Keratinocyte (primary cell): ENCODE results near the gene GPX1. TPM values are rescaled to one million over a fixed set of nuclear protein-coding genes. Genes with fewer than 3 reads are reported as not detected.

Experiments used
- DNase-seq: peaks from one replicate; pipeline ENCODE4 v3.0.0-alpha.2; 2011; ENCODE audit warnings: low read depth, missing footprints, low spot score
- FAIRE-seq: peaks from 2 replicates; lab custom pipeline; 2011; peaks lifted over from hg19 to GRCh38; lab: Jason Lieb, UNC
- H2AFZ ChIP-seq: 2 replicates; pipeline ENCODE4 v1.6.0; 2012; ENCODE audit warnings: low read length, control low read depth, inconsistent platforms; ENCODE audit not compliant: control insufficient read depth
- H3K27ac ChIP-seq: 2 replicates; pipeline ENCODE4 v1.5.1; 2011; ENCODE audit warnings: low read length; ENCODE audit not compliant: control insufficient read depth, insufficient read depth
- H3K27me3 ChIP-seq: 3 replicates; pipeline ENCODE4 v1.6.0; 2011; ENCODE audit warnings: low read length; ENCODE audit not compliant: control insufficient read depth, insufficient read depth; ENCODE audit errors: extremely low read depth
- H3K36me3 ChIP-seq, 2 experiments: 2 replicates in 1 of 2; 3 replicates in 1 of 2; pipeline ENCODE4 v1.5.1; 2011; ENCODE audit warnings: low read length in 2 of 2, mild to moderate bottlenecking in 1 of 2; ENCODE audit not compliant: control insufficient read depth in 2 of 2, insufficient read depth in 2 of 2; ENCODE audit errors: extremely low read depth in 1 of 2
- H3K4me1 ChIP-seq: 3 replicates; pipeline ENCODE4 v1.5.1; 2011; ENCODE audit warnings: low read length; ENCODE audit not compliant: control insufficient read depth, insufficient read depth; ENCODE audit errors: extremely low read depth
- H3K4me2 ChIP-seq: 3 replicates; pipeline ENCODE4 v1.6.0; 2011; ENCODE audit warnings: low read depth, low read length; ENCODE audit not compliant: control insufficient read depth, insufficient read depth; ENCODE audit errors: extremely low read depth
- H3K4me3 ChIP-seq, 3 experiments: fragments of 200-600 bp in 1 of 3; sonication (generic) in 1 of 3; 2 replicates in 2 of 3; 3 replicates in 1 of 3; pipeline ENCODE4 v1.5.1; 2011 to 2016; ENCODE audit warnings: low read length in 3 of 3, mild to moderate bottlenecking in 3 of 3, control low read depth in 2 of 3, inconsistent platforms in 1 of 3, low read depth in 1 of 3, mixed read lengths in 1 of 3, mixed run types in 1 of 3, moderate library complexity in 1 of 3; ENCODE audit not compliant: control insufficient read depth in 2 of 3, insufficient read depth in 2 of 3; ENCODE audit errors: extremely low read depth in 1 of 3
- H3K79me2 ChIP-seq: 2 replicates; pipeline ENCODE4 v1.6.0; 2012; ENCODE audit warnings: low read length; ENCODE audit not compliant: control insufficient read depth, insufficient read depth
- H3K9ac ChIP-seq: 3 replicates; pipeline ENCODE4 v1.6.0; 2011; ENCODE audit warnings: low read length; ENCODE audit not compliant: control insufficient read depth, insufficient read depth; ENCODE audit errors: extremely low read depth
- H3K9me1 ChIP-seq: 3 replicates; pipeline ENCODE4 v1.6.0; 2011; ENCODE audit warnings: low read length; ENCODE audit not compliant: control insufficient read depth, insufficient read depth; ENCODE audit errors: extremely low read depth
- H3K9me3 ChIP-seq: 2 replicates; pipeline ENCODE4 v1.5.1; 2012; ENCODE audit warnings: low read depth, low read length; ENCODE audit not compliant: control insufficient read depth
- H4K20me1 ChIP-seq: 3 replicates; pipeline ENCODE4 v1.6.0; 2011; ENCODE audit warnings: low read length; ENCODE audit not compliant: control insufficient read depth, insufficient read depth; ENCODE audit errors: extremely low read depth
- EZH2 ChIP-seq: IDR thresholded peaks from one replicate; pipeline ENCODE4 v1.6.1; 2012; ENCODE audit warnings: inconsistent platforms, mild to moderate bottlenecking, low read length, moderate library complexity
- dilution Hi-C: fragments of 300-500 bp; cut with MboI; formaldehyde crosslinking; loops from one replicate; pipeline ENCODE4 v1.7.0; 2020; ENCODE audit warnings: low sequenced_read_pairs; ENCODE audit not compliant: extremely low pct_ligation_motif_present
- polyA plus RNA-seq, 5 experiments: library from polyadenylated mRNA; depleted of rRNA in 3 of 5; stranded (reverse) in 3 of 5; stranded (forward) in 1 of 5; unstranded in 1 of 5; fragments of >200 nt; gene quantifications; 1 replicate in 1 of 5; 2 replicates in 3 of 5; 3 replicates in 1 of 5; pipeline versions ENCODE4 v1.2.1 to v1.2.3, GENCODE V29; 2011 to 2012; ENCODE audit warnings: missing spikeins in 2 of 5, low read depth in 1 of 5, low replicate concordance in 1 of 5
- TF ChIP-seq, protein P1 (sequence below), 3 experiments: IDR thresholded peaks in 1 of 3; conservative IDR thresholded peaks in 1 of 3; optimal IDR thresholded peaks in 1 of 3; 2 replicates in 2 of 3; 3 replicates in 1 of 3; pipeline versions ENCODE3 to v1.5.1; 2011; ENCODE audit warnings: low read length in 3 of 3, mild to moderate bottlenecking in 3 of 3, moderate library complexity in 2 of 3, control low read depth in 1 of 3, inconsistent platforms in 1 of 3; ENCODE audit not compliant: insufficient read depth in 2 of 3; ENCODE audit errors: extremely low read depth in 1 of 3

GPX1 gene
- polyA plus RNA-seq, 1 donor (not counting 4 experiments of a cell fraction or from before 2014, with no cell fraction given) = 427 TPM

DNA sequence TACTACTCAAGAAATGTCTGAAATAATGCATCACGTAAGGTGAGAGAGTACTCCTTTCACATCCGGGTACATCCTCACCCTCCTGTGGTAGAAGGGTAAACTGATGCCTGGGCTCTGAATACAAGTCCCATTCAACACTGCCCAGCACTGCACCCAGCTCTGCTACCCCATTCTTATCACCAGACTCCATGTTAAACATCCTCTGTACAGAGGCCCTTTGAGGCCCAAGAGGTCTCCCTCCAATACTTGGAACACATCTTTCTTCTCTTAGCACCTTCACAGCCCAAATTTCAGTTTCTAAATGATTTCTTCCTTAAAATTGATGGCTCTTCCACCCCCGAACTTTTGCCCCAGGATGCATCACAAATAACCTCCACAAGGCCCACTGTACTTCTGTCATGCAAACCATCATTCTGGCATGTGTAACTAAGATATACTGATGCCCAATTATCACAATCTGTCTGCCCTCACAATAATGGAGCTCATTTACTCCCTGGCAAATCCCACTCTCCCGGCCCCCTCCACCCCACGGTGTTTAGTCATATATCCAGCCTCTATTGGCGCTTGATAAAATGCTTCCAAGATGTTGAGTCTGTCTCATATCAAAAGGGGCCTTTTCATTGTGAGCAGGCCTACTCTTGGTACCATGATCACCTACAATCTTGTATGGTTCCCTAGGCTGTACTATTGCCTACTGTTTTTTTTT is 12.6 kb upstream of the GPX1 start:
- no peaks in the 10 kb centered on the region for H3K27me3 ChIP-seq
- H3K9me3 ChIP-seq = no peaks in the 10 kb centered on the region
- no peak overlapping the region for H2AFZ ChIP-seq
- H3K27ac ChIP-seq = no peak overlapping the region
- no peak overlapping the region for H3K4me2 ChIP-seq
- FAIRE-seq = no peak
- no peak overlapping the region for H3K4me3 ChIP-seq
- no peaks in the 10 kb centered on the region for H3K4me1 ChIP-seq
- peaks cover 36 to 43% of the 10 kb centered on the region in 2 experiments for H3K36me3 ChIP-seq
- no peak for DNase-seq
- TF ChIP-seq EZH2 = no peak
- TF ChIP-seq, protein P1, sequence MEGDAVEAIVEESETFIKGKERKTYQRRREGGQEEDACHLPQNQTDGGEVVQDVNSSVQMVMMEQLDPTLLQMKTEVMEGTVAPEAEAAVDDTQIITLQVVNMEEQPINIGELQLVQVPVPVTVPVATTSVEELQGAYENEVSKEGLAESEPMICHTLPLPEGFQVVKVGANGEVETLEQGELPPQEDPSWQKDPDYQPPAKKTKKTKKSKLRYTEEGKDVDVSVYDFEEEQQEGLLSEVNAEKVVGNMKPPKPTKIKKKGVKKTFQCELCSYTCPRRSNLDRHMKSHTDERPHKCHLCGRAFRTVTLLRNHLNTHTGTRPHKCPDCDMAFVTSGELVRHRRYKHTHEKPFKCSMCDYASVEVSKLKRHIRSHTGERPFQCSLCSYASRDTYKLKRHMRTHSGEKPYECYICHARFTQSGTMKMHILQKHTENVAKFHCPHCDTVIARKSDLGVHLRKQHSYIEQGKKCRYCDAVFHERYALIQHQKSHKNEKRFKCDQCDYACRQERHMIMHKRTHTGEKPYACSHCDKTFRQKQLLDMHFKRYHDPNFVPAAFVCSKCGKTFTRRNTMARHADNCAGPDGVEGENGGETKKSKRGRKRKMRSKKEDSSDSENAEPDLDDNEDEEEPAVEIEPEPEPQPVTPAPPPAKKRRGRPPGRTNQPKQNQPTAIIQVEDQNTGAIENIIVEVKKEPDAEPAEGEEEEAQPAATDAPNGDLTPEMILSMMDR (optimal IDR thresholded peaks at IDR 0.05 in 1 of 3, IDR thresholded peaks at IDR 0.05 in 1 of 3, conservative IDR thresholded peaks at IDR 0.05 in 1 of 3; ENCODE audit: extremely low read depth in 1 of 3, insufficient read depth in 2 of 3, low read length in 3 of 3) = no peak
- H3K79me2 ChIP-seq = peaks cover 82% of the 10 kb centered on the region
- peaks cover 12% of the 10 kb centered on the region for H4K20me1 ChIP-seq
- no peak overlapping the region for H3K9ac ChIP-seq
- dilution Hi-C loops = no loop called here
- peaks cover 3% of the 10 kb centered on the region for H3K9me1 ChIP-seq

DNA sequence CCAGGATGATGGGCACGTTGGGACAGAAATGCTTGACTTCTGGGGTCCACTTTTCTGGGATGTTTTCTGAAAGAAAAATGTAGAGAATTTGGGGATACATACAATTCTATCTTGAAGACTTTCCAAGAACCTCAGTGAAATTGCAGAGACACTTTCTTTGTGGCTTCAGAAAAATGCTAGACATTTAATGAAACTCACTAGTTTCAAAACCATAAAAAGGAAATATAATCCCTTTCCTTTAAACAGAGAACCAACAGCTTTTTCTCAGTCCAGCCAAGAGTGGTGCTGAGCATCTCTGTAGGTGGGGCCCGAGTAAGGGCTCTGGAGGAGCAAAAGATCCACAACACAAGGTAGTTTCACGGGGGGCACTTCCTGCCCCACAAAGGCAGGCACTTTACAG is 4.4 kb upstream of the GPX1 start:
- H3K27ac ChIP-seq = no peak overlapping the region
- no peak overlapping the region for H3K9ac ChIP-seq
- H3K4me1 ChIP-seq = peaks cover 18% of the 10 kb centered on the region
- dilution Hi-C loops = no loop called here
- H3K27me3 ChIP-seq = no peaks in the 10 kb centered on the region
- no peak overlapping the region for H3K4me2 ChIP-seq
- H2AFZ ChIP-seq = no peak overlapping the region
- TF ChIP-seq, protein P1 (optimal IDR thresholded peaks at IDR 0.05 in 1 of 3, IDR thresholded peaks at IDR 0.05 in 1 of 3, conservative IDR thresholded peaks at IDR 0.05 in 1 of 3; ENCODE audit: extremely low read depth in 1 of 3, insufficient read depth in 2 of 3, low read length in 3 of 3) = no peak
- no peak for TF ChIP-seq EZH2
- FAIRE-seq = no peak
- DNase-seq = no peak
- H3K4me3 ChIP-seq = no peak overlapping the region
- H3K9me3 ChIP-seq = no peaks in the 10 kb centered on the region
- H4K20me1 ChIP-seq = no peaks in the 10 kb centered on the region
- H3K79me2 ChIP-seq = peaks cover 30% of the 10 kb centered on the region
- H3K36me3 ChIP-seq = peaks cover 31 to 38% of the 10 kb centered on the region in 2 experiments
- no peaks in the 10 kb centered on the region for H3K9me1 ChIP-seq
